ENCODE results near the gene MOB3A.

DNA sequence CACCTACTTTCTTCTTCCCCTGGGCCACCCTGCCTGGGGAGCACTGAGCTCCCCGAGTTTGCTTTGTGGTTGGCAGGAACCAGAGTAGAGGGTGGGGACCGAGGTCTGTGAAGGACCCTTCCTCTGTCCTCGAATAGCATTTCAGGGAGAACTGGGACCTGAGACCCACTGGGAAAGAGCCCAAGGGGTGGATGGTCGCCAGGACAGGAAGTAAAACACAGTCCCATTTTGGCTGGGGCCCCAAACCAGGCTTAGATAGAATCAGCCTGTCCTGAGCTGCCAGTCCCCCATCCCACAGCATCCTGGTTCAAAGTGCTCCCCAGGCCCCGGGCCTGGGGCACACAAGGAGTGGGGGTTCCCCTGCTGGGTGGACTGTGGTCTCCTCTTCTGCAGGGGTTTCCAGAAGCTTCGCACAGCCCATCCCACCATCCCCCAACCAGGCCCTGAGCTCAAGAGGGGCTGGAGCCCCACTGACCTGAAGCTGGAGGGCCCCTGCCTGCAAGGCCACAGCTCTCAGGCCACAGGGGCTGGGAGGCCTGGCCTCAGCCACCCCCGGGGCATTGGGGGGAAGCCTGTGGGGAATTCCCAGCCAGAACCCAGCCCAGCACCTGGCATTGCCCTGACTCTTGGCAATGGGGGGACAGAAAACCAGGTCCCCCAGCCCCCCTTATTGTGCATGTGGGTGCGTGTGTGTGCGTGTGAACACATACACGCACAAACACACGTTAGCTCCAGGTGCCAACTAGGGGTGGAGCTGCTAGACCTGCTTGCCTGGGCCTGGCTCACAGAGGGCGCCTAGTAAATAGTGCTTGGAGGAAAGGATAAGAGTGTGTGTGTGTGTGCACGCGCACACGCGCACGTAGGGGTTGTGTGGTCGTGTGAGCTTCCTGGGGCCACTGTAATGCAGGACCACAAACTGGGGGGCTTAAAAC is 44.1 kb downstream of the MOB3A start:
- TF ChIP-seq POLR2A (IDR thresholded peaks at IDR 0.05; ENCODE audit: low read depth, low read length) (no peak), TAF1 (IDR thresholded peaks at IDR 0.05; ENCODE audit: borderline replicate concordance, low read depth, low read length) (no peak), POLR2AphosphoS5 (IDR thresholded peaks at IDR 0.05; ENCODE audit: low read depth, low read length) (no peak)

Data from GM12892 (cell line).